Peyer's patch (tissue), 4 donors: ENCODE data around the gene PNN.

Experiments used
- POLR2A ChIP-seq, 2 donors: fragments of 450-650 bp; IDR thresholded peaks; one replicate each; pipeline ENCODE4 v1.5.1; 2017; ENCODE audit warnings: antibody characterized with exemption in 2 of 2, mild to moderate bottlenecking in 2 of 2, moderate library complexity in 2 of 2
- TF ChIP-seq, protein P1 (sequence below), 6 experiments: fragments of 450-650 bp in 4 of 6; fragments of 200-600 bp in 2 of 6; sonication (generic) in 1 of 6; IDR thresholded peaks; one replicate each; pipeline ENCODE4 v1.5.1; 2017 to 2019; ENCODE audit warnings: antibody characterized with exemption in 6 of 6, mild to moderate bottlenecking in 3 of 6, moderate library complexity in 1 of 6

DNA sequence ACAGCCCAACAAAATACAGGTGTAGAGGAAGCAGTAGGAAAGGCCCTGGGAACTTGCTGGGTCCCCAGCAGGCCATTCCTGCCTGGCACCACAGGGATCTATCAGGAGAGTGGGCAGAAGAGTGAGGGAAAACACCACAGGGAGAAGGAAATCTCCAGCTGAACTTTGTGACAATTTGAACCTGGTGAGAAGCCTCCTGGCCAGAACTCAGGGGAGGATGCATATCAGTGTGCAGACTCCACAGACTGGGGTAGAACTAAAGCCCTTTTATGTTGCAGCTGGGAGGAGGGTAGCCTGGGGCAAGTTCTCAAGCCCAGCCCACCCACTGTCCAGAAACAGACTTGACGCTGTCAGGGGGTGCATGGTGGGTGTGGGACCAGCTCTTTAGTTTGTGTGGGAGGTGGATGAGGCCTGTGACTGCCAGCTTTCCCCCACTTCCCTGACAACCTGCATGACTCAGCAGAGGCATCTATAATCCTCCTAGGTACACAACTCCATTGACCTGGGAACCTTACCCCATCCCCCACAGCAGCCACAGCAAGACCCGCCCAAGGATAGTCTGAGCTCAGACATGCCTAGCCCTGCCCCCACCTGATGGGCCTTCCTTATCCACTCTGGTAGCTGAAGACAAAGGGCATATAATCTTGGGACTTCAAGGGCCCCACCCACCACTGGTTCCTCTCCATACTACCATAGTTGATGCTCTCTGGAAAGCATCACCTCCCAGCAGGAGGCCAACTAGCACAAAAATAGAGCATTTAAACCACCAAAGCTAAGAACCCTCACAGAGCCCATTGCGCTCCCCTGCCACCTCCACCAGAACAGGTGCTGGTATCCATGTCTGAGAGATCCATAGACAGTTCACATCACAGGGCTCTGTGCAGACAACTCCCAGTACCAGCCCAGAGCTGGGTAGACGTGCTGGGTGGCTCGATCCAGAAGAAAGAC is 28.9 kb downstream of the PNN start:
- TF ChIP-seq, protein P1, sequence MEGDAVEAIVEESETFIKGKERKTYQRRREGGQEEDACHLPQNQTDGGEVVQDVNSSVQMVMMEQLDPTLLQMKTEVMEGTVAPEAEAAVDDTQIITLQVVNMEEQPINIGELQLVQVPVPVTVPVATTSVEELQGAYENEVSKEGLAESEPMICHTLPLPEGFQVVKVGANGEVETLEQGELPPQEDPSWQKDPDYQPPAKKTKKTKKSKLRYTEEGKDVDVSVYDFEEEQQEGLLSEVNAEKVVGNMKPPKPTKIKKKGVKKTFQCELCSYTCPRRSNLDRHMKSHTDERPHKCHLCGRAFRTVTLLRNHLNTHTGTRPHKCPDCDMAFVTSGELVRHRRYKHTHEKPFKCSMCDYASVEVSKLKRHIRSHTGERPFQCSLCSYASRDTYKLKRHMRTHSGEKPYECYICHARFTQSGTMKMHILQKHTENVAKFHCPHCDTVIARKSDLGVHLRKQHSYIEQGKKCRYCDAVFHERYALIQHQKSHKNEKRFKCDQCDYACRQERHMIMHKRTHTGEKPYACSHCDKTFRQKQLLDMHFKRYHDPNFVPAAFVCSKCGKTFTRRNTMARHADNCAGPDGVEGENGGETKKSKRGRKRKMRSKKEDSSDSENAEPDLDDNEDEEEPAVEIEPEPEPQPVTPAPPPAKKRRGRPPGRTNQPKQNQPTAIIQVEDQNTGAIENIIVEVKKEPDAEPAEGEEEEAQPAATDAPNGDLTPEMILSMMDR (IDR thresholded peaks at IDR 0.05), result no peak
- peak in 1 of 2 donors; percentile 23 for TF ChIP-seq POLR2A (IDR thresholded peaks at IDR 0.05)
